ENCODE data around the gene ZNF268.

The ZNF268 gene

GRCh38 chr12:133233006-133233405, 51.7 kb downstream of the ZNF268 start:
- no peak for DNase-seq (ENCODE audit: low read depth, low spot score)
- TF ChIP-seq CTCF (IDR thresholded peaks at IDR 0.05; ENCODE audit: insufficient read depth, low read length, missing control alignments): no peak
- CTCF ChIA-PET: no interaction called here
- POLR2A ChIA-PET: no interaction called here
- no peak overlapping the region for H3K4me3 ChIP-seq (ENCODE audit: low read depth, low read length)

DNA sequence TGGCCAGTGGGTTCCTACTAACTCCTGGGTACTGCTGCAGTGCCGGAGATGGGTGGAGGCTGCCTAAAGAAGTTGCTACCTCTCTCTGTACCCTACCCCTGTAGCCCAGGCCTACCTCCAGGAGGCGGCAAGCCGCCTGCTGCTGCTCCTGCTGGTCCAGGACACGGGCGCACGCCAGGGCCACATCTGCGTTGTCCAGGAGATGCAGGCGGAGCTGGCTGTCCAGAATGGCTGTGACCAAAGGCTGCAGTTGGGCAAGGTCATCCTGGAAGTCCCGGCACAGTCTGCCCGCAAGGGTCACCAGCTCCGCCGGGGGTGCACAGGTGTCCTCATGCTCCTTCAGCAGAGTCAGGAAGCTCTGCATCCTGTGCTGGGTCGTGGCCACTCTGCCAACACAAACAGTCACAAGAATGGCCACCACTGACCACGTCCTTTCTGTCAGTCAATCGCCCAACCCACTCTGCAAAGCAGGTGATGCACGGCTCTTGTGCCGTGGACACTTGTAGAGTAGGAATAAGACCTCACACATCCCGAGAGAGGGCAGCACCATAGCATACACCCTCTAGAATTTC, 52.8 kb downstream of the ZNF268 start:
- H3K4me3 ChIP-seq (ENCODE audit: low read depth, low read length): no peak overlapping the region
- ChIA-PET CTCF (no interaction called here), POLR2A (no interaction called here)
- no peak for DNase-seq (ENCODE audit: low read depth, low spot score)
- TF ChIP-seq CTCF (IDR thresholded peaks at IDR 0.05; ENCODE audit: insufficient read depth, low read length, missing control alignments): no peak

DNA sequence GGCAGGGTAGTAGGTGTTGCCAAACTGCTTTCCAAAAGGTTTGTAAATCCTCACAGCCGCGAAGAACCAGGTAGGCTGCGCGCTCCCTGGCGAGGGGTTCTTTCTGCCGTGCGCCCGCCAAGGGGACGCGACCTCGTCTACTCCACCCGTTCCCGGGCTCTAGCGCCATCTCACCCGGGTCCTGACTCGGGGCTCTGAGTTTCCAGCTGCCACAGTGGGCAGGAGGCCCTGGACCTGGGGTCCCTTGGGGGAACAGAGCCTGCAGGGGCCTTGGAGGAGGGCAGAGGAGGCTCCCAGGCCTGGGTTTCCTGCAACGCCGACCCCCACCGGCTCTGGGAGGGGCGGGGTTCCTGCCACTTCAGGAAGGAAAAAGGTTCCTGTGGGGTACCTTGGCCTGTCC, 53.7 kb downstream of the ZNF268 start:
- ChIA-PET CTCF (no interaction called here), POLR2A (no interaction called here)
- TF ChIP-seq CTCF (IDR thresholded peaks at IDR 0.05; ENCODE audit: insufficient read depth, low read length, missing control alignments): no peak
- no peak overlapping the region for H3K4me3 ChIP-seq (ENCODE audit: low read depth, low read length)
- DNase-seq (ENCODE audit: low read depth, low spot score): no peak

DNA sequence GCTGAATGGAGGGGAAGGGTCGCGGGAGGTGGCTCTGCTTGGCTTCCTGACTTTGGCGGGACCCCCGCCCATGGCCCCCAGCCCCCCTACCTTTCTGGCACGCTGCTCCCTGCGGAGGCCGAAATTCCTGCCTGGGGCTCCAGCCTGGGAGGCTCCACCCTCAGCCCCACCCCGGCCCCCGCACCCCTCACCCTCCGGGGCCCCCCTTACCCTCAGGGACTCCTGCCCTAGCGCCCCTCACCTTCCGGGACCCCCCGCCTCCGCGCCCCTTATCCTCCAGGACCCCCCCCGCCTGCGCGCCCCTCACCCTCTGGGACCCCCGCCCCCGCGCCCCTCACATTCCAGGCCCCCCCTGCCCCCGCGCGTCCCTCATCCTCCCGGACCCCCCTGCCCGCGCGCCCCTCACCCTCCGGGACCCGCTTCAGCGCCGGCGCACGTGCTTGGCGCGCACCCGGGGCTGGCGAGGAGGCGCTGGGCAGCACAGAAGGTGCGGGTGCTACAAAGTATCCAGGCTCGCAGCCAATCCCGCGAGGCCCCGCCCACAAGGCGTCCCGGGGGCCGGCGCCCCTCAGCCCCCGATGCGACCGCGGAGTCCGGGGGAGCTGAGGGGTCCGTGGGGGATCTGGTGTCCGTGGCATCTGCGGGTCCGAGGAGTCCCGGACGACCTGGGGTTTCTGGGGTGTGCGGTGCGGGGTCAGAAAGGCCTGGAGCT, 54.3 kb downstream of the ZNF268 start, which contains the start of gene ANHX:
TSS of gene ANHX (minus strand) at position 477 of the 712 bp plus-strand sequence. CDS start 1,521 bp downstream, outside the sequence.
- DNase-seq (ENCODE audit: low read depth, low spot score): no peak
- TF ChIP-seq CTCF (IDR thresholded peaks at IDR 0.05; ENCODE audit: insufficient read depth, low read length, missing control alignments): no peak
- ChIA-PET POLR2A (no interaction called here), CTCF (no interaction called here)
- no peak within 1 kb of the TSS for H3K4me3 ChIP-seq (ENCODE audit: low read depth, low read length)

DNA sequence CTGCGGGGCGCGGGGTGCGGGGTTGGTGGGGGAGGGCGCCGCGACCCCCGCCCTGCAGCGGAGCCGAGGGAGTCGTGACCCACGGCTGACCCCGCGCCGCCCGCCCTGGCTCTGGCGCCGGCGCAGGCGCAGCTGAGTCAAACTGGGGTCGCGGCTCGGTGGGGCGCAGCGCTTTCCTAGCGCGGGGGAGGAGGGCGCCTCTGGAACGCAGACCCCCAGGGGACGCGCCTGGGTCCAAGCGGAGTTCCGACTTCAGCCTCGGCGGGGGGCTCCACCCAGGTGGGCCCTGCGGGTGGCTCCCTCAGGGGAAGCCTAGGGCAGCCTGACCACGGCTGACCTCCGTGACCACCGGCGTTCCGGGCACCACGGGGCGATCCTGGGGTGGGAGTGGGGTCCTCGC, 54.8 kb downstream of the ZNF268 start:
- TF ChIP-seq CTCF (IDR thresholded peaks at IDR 0.05; ENCODE audit: insufficient read depth, low read length, missing control alignments): no peak
- no peak for DNase-seq (ENCODE audit: low read depth, low spot score)
- no peak overlapping the region for H3K4me3 ChIP-seq (ENCODE audit: low read depth, low read length)
- CTCF ChIA-PET: no interaction called here
- POLR2A ChIA-PET: no interaction called here

DNA sequence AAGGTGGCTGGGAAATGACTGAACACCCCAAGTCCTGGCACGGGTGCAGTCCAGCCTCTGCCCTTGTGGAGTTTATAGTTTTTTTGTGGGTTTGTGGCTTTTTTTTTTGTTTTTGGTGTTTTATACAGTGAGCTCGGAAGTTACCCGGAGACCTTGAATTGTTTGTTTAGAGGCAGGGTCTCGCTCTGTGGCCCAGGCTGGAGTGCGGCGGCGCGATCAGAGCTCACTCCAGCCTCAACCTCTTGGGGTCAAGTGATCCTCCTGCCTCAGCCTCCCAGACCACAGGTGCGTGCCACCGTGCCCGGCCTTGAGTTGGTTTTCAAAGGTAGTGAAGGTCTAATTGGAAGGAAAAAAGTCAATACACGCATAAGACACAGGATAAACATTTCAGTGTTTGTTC, 55.3 kb downstream of the ZNF268 start:
- ChIA-PET CTCF (no interaction called here), POLR2A (no interaction called here)
- no peak overlapping the region for H3K4me3 ChIP-seq (ENCODE audit: low read depth, low read length)
- TF ChIP-seq CTCF (IDR thresholded peaks at IDR 0.05; ENCODE audit: insufficient read depth, low read length, missing control alignments): no peak
- DNase-seq (ENCODE audit: low read depth, low spot score): no peak

Measured in AG04449 (cell line).